Measurements from ENCODE around the gene PRKAR1B.

The PRKAR1B gene

GRCh38 chr7:728602-729001, 1.5 kb upstream of the PRKAR1B start:
- no peak for TF ChIP-seq CTCF (conservative IDR thresholded peaks at IDR 0.05; ENCODE audit: low read depth, low read length)
- DNase-seq (ENCODE audit: low read depth) = no peak
- no peak overlapping the region for H3K4me3 ChIP-seq (ENCODE audit: low read length)

DNA sequence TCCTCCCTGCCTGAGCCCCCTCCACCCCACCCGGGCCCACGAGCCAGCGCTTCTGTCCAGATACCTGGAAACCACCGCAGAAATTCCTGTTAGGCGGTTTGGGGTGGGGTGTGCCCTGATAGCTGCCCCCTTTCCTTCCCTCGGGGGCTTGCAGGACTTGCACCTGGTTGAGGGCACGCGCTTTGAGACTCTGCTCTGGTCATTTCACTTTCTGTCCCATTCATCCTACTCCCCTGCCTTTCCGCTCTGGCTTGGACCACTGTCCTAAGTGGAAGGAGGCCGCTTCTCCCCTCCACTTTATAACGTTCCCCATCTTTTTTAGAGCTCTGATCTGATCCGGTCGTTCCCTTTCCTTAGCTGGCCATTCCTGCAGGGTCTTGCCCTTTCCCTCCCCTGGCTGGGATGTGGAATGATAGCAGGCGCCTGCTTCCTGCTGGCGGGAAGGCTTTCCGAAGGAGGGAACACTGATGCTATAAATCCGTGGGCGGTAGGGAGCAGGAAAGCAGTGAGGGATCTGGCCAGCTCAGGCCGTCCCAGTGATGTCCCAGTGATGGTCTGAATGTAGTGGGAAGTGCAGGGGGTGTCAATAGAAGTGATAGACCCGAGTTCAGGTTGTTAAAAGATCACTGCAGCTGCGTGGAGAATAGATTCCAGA, 852 bp upstream of the PRKAR1B start:
- no peak for DNase-seq (ENCODE audit: low read depth)
- H3K4me3 ChIP-seq (ENCODE audit: low read length) = peak overlapping the region; percentile 65
- TF ChIP-seq CTCF (conservative IDR thresholded peaks at IDR 0.05; ENCODE audit: low read depth, low read length) = no peak

- no peak for TF ChIP-seq CTCF (conservative IDR thresholded peaks at IDR 0.05; ENCODE audit: low read depth, low read length)
- no peak for DNase-seq (ENCODE audit: low read depth)
Observed at GRCh38 chr7:726854-727103, 302 bp downstream of the PRKAR1B start.

DNA sequence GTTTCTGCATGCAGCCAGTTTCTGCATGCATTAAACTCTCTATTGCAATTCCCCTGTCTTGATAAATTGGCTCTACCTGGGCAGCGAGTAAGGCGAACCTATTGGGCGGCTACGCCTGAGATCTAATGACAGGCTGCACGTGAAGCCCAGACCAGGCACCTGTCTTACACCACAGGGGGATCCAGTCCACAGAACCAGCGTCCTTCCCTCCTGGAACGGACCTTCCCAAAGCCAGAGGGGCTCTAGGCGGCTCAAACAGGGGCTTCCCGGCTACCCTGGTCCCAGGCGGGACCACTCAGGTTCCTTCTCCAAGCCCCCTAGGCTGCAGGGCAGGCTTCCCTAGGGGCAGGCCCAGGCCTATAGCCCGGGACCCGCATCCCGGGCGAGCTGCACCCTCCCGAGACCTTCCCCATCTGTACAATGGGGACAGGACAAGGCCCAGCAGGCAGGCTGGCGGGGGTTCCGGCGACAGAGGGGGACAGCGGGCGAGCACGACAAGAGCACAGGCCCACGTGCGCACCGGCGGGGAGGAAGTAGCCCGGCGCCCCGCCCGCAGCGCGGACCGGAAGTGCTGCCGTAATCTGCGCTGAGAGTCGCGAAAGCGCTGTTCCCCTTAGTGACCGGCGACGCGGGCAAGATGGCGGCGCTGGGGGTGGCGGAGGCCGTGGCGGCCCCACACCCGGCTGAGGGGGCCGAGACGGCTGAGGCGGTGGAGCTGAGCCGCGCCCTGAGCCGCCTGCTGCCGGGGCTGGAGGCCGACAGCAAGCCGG, 812 bp downstream of the PRKAR1B start, which contains the start of gene DNAAF5:
TSS of gene DNAAF5 (plus strand) at position 616 of the 770 bp plus-strand sequence. CDS start at position 638, 22 bp downstream.
- peak; percentile 49 for DNase-seq (ENCODE audit: low read depth)
- H3K4me3 ChIP-seq (ENCODE audit: low read length) = peak within 1 kb of the TSS; percentile 65
- no peak for TF ChIP-seq CTCF (conservative IDR thresholded peaks at IDR 0.05; ENCODE audit: low read depth, low read length)

More at GRCh38 chr7:726854-727103, 302 bp downstream of the PRKAR1B start:
- H3K4me3 ChIP-seq (ENCODE audit: low read length) = peak overlapping the region; percentile 65

- DNase-seq (ENCODE audit: low read depth) = no peak
- peak overlapping the region; percentile 65 for H3K4me3 ChIP-seq (ENCODE audit: low read length)
- no peak for TF ChIP-seq CTCF (conservative IDR thresholded peaks at IDR 0.05; ENCODE audit: low read depth, low read length)
Observed at GRCh38 chr7:725223-726005, 1.7 kb downstream of the PRKAR1B start.

DNA sequence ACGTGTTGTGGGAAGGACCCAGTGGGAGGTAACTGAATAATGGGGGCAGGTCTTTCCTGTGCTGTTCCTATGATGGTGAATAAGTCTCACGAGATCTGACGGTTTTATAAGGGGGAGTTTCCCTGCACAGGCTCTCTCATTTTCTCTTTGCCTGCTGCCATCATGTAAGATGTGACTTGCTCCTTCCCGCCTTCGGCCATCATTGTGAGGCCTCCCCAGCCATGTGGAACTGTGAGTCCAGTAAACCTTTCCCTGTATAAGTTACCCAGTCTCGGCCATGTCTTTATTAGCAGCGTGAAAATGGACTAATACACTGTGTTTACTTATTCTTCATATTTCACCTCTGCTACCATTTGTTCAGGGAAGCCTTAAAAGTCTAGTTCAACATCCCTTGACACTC, 2.8 kb downstream of the PRKAR1B start:
- no peak for TF ChIP-seq CTCF (conservative IDR thresholded peaks at IDR 0.05; ENCODE audit: low read depth, low read length)
- no peak for DNase-seq (ENCODE audit: low read depth)
- no peak overlapping the region for H3K4me3 ChIP-seq (ENCODE audit: low read length)
